Activated CD8-positive, alpha-beta memory T cell treated with anti-CD3 and anti-CD28 coated beads for 36 hours (primary cell): ENCODE results near the gene SULT1C4. TPM values are rescaled to one million over a fixed set of nuclear protein-coding genes. Genes with fewer than 3 reads are reported as not detected.

Experiments used
- CTCF ChIA-PET: fragments of 350-600 bp; sonication (Branson Sonifier 250); formaldehyde crosslinking; loops from one replicate; lab custom pipeline; 2021; ENCODE audit warnings: antibody characterized with exemption; lab: Charles Lee
- POLR2A ChIA-PET: fragments of 350-600 bp; sonication (Branson Sonifier 250); formaldehyde crosslinking; loops from one replicate; lab custom pipeline; 2021; ENCODE audit warnings: antibody characterized with exemption; lab: Charles Lee
- total RNA-seq, 2 experiments: library from RNA; stranded (reverse); gene quantifications; one replicate each; pipeline ENCODE4 v1.2.3, GENCODE V29; 2021

SULT1C4 gene
- total RNA-seq, 2 experiments from 2014 or later: not detected

- ChIA-PET CTCF (no interaction called here), POLR2A (no interaction called here)
Measured at GRCh38 chr2:108367561-108368175, 10.1 kb upstream of the SULT1C4 start.

DNA sequence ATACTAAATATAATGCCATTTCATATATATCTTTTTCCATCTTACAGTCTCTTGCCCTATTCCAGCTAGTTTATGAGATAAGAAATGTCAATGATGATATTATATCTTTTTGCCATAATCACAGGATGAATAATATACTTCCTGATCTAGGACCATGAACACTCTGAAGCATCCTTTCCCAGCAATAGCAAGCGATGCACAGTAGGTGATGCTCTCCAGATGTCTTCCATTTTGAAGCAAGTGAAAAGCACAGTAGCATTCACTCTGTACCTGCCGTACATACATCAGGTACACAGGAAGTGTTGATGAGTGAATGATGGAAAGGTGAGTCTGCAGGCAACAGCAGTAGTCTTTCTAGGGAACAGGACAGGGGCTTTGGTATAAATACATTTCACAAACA lies 8.6 kb upstream of the SULT1C4 start:
- POLR2A ChIA-PET: no interaction called here
- CTCF ChIA-PET: no interaction called here

DNA sequence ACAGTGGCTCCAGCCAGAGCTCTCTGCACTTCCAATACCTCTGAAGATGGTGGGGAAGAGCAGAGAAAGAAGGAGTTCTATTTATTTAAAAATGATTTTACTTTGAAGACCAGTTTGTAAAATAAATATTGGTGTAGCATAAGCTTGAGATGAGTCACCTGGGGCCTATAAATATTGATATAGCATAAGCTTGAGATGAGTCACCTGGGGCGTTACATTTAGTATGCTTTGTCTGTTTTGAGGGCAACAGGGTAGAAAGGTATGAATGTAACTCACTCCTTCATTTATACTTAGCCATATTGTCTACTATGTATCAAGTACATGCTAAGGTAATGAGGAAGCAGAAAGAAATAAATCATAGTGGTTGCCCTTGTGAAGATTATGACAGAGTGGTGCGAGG lies 7.7 kb upstream of the SULT1C4 start:
- POLR2A ChIA-PET: no interaction called here
- CTCF ChIA-PET: no interaction called here

GRCh38 chr2:108376774-108377173 lies 980 bp upstream of the SULT1C4 start:
- CTCF ChIA-PET: no interaction called here
- POLR2A ChIA-PET: no interaction called here

DNA sequence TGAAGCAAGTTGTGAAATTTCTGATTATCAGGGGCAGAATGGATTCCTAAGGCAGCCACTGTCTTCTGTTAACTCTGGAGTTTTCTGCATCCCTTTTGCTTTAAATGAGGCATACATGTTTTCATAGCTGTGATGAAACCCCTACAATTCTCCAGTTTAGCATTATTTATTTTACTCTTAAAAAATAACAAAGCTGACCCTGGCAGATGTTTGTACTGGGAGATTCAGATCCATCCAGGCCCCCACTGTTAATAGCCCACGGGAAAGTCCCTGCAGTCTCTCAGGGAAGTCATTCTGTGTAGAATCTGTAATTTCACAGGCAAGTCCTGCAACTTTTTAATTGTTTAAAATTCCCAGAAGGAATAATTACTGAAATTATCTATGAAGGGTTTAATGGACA lies 353 bp upstream of the SULT1C4 start:
- ChIA-PET POLR2A (no interaction called here), CTCF (no interaction called here)

- POLR2A ChIA-PET: no interaction called here
- CTCF ChIA-PET: no interaction called here
Measured at GRCh38 chr2:108378851-108379250, 1.1 kb downstream of the SULT1C4 start.

DNA sequence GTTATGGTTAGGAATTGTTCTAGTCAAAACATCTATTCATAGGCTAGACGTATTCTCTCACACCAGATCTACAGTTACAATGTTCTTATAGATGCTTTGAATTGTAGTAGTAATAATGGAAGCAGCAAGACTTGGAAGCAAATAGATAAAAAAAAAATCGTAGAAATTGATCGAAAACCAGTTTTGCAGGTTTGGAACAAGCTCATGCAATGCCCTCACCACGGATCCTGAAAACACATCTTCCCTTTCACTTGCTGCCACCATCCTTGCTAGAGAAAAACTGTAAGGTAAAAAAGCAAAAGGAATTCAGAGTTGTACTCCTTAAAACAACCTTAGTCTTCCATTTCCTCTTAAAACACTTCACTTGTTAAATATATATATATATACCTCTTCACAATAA lies 4.4 kb downstream of the SULT1C4 start:
- CTCF ChIA-PET: no interaction called here
- POLR2A ChIA-PET: no interaction called here

DNA sequence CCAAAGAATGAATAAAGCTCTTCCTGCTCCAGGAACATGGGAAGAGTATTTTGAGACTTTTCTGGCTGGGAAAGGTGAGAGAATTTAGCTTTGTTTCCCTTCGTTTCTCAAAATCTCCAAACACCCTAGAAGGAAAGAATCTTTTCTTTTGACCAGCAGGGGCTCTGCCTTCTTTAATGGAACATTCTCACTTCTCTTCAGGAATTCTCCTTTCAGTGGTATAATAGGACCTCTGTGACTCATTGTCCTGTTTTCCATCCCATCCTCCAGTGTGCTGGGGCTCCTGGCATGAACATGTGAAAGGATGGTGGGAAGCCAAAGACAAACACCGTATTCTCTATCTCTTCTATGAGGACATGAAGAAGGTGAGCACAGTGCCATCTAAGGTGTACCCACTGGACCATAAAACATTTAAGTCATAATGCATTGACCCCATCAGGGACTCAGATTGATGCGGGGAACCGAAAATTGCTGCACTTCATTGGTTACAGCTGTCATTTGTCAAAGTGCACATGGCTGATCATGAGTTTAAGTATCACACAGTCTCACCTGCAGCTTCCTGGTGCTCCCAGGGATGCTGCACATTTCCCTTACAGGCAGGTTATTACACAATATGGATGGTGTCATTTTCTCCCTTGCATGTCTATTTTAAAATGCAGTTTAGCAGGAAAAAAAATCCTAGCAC lies 5.5 kb downstream of the SULT1C4 start:
- ChIA-PET POLR2A (no interaction called here), CTCF (no interaction called here)

GRCh38 chr2:108384662-108385393 lies 7.1 kb downstream of the SULT1C4 start:
- ChIA-PET CTCF (no interaction called here), POLR2A (no interaction called here)

DNA sequence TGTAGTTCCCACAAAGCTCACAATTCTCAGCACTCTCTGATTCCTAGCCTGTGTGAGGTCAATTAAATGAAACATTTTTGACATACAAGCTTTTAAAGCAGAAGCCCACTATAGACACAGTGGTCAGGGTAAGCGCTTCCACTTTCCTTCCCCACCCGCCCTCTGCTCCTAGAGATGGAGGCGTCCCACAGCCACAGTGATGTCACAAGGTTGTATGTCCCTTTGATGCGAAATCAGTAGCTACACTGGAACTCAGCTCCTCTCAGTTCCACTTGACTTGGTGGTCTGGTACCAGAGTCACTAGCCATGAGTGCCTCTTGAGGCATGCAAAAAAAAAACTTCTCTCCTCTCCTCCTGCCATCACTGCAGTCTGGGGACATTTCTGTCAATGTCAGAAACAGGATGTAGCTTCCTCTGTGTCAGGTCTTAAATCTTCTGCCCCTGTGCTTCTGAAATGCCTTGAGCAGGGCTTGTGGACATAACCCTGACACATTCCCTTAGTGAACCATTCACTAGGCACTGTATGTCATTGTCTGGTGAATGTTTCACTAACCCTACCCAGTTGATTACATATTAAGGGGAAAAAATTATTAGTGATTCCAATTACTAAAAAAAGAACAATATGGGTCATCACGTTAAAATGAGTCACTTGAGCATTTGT lies 7.8 kb downstream of the SULT1C4 start:
- ChIA-PET POLR2A (no interaction called here), CTCF (no interaction called here)

- ChIA-PET CTCF (interaction anchor here (1.0 kb wide), 1 partner anchor 14 kb away, joined by 7 read pairs; no protein-coding TSS in a partner anchor), POLR2A (no interaction called here)
Measured at GRCh38 chr2:108388045-108388444, 10.3 kb downstream of the SULT1C4 start.

- POLR2A ChIA-PET: no interaction called here
Measured at GRCh38 chr2:108390340-108390739, 12.6 kb downstream of the SULT1C4 start.

GRCh38 chr2:108392029-108392428 lies 14.3 kb downstream of the SULT1C4 start:
- ChIA-PET POLR2A (no interaction called here), CTCF (no interaction called here)

More at GRCh38 chr2:108390340-108390739, 12.6 kb downstream of the SULT1C4 start:
- CTCF ChIA-PET: no interaction called here

DNA sequence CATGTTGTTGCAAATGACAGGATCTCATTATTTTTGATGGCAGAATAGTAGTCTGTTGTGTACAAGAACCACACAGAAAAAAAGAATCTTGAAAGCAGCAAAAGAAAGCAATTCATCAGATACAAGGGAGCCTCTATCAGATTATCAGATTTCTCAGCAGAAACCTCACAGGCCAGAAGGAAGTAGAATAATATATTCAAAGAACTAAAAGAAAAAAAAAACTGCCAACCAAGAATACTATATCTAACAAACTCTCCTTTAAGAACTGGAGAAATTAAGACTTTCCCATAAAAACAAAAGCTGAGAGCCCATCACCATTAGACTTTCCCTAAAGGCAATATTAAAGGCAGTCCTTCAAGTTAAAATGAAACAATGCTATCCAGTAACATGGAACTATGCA lies 15.4 kb downstream of the SULT1C4 start:
- CTCF ChIA-PET: no interaction called here
- POLR2A ChIA-PET: no interaction called here

GRCh38 chr2:108395155-108395554 lies 17.4 kb downstream of the SULT1C4 start:
- ChIA-PET POLR2A (no interaction called here), CTCF (no interaction called here)

DNA sequence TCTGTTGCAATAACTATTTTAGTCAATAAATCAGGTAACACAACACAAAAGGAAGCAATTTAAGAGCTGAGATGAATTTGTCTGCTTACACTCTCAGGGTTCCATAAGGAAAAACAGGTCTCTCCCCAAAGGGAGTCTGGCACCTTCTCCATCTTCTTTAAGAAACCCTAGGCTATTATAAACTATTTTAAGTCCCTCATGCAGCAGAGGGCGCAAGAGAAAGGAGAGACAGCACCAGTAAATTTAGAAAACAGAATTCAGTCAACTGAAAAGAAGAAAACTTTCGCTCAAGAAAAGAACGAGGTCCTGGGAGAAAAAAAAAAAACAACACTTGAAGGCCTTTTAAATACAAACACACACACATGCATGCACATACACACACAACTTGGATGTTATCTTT lies 19.1 kb downstream of the SULT1C4 start:
- POLR2A ChIA-PET: no interaction called here
- CTCF ChIA-PET: interaction anchor here (1.0 kb wide), 1 partner anchor 43 kb away, joined by 3 read pairs; no protein-coding TSS in a partner anchor

- POLR2A ChIA-PET: no interaction called here
- CTCF ChIA-PET: interaction anchor here (0.5 kb wide), 1 partner anchor 394 kb away, joined by 3 read pairs; no protein-coding TSS in a partner anchor
Measured at GRCh38 chr2:108399479-108399878, 21.7 kb downstream of the SULT1C4 start.

GRCh38 chr2:108401800-108402199 lies 24.0 kb downstream of the SULT1C4 start:
- ChIA-PET CTCF (no interaction called here), POLR2A (no interaction called here)

GRCh38 chr2:108403494-108403893 lies 25.7 kb downstream of the SULT1C4 start:
- ChIA-PET CTCF (no interaction called here), POLR2A (no interaction called here)

DNA sequence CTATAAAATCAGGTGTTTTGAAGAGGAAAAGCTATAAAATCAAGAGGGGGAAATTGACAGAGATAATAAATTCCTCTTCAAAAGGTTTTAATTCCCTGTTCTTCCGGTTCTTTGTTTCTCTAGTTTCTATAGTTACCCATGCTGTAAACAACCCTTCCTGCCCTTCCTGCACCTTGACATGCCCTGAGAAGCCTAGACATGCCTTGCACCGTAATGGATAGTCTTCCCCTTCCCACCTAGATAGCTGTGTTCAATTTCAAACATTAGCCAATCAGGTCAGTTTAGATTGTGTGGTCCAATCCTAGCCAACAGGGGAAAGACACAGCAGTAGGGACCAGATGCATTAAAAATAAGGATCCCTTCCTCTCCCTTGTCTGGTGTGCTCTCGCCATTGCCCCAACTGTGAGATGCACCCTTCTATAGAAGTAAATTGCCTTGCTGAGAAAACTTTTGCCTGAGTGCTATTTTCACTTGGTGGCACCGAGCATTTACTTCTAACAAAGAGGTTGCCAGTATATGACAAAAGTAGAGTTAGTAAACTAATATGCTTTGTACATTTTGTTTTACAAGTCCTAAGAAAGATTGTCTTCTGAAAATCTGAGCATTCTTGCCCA lies 27.1 kb downstream of the SULT1C4 start:
- CTCF ChIA-PET: no interaction called here
- POLR2A ChIA-PET: no interaction called here
